GM21447 (cell line): ENCODE data around the gene FAM120B.

ENCODE experiments used
- ATAC-seq: cut with Tn5 transposase; IDR thresholded peaks from one replicate; pipeline ENCODE4 v1.9.1; 2021; ENCODE audit not compliant: unreplicated experiment

Gene FAM120B

GRCh38 chr6:170453586-170454511, 147.3 kb downstream of the FAM120B start:
- ATAC-seq, result no peak

GRCh38 chr6:170454512-170455285, 148.1 kb downstream of the FAM120B start:
- ATAC-seq, result no peak

GRCh38 chr6:170455335-170455979, 148.9 kb downstream of the FAM120B start:
- no peak for ATAC-seq

- no peak for ATAC-seq
Observed at GRCh38 chr6:170456334-170456733, 149.8 kb downstream of the FAM120B start.
